ENCODE results near the gene ZDHHC24.

GRCh38 chr11:66586136-66586535 lies 40.3 kb upstream of the ZDHHC24 start:
- TF ChIP-seq POLR2A (IDR thresholded peaks at IDR 0.05) (no peak), CTCF (IDR thresholded peaks at IDR 0.05) (no peak)

Measured in right lobe of liver (tissue), 4 donors.